Stimulated activated naive B cell treated with anti-CD40 and anti-IgM and Interleukin-4, amounts not matched to agents 10 μg/mL and 1 μg/mL and 100 μg/mL, for 72 hours (primary cell): ENCODE measurements around the gene PALD1.

Experiments used
- ATAC-seq, 2 donors: fragments of 150-1000 bp; cut with Tn5 transposase; replicated peaks; 2 replicates each; pipeline ENCODE4 v1.10.0; 2021; ENCODE audit warnings: moderate library complexity in 1 of 2
- DNase-seq: peaks from one replicate; pipeline ENCODE4 v3.0.0; 2021
- H3K27ac Mint-ChIP-seq: one replicate; pipeline ENCODE4 v1.8.0; 2022; ENCODE audit warnings: mild to moderate bottlenecking, mixed read lengths
- H3K27me3 Mint-ChIP-seq, 2 donors: one replicate each; pipeline ENCODE4 v1.8.0; 2022; ENCODE audit warnings: mixed read lengths in 2 of 2
- H3K36me3 Mint-ChIP-seq, 2 donors: one replicate each; pipeline ENCODE4 v1.8.0; 2022; ENCODE audit warnings: mixed read lengths in 2 of 2, mild to moderate bottlenecking in 1 of 2
- H3K4me1 Mint-ChIP-seq, 2 donors: one replicate each; pipeline ENCODE4 v1.8.0; 2022; ENCODE audit warnings: mixed read lengths in 2 of 2, mild to moderate bottlenecking in 1 of 2
- H3K4me3 Mint-ChIP-seq, 2 donors: one replicate each; pipeline ENCODE4 v1.8.0; 2022; ENCODE audit warnings: mild to moderate bottlenecking in 2 of 2, mixed read lengths in 2 of 2, moderate library complexity in 1 of 2
- H3K9me3 Mint-ChIP-seq, 2 donors: one replicate each; pipeline ENCODE4 v1.8.0; 2022; ENCODE audit warnings: mixed read lengths in 2 of 2, mild to moderate bottlenecking in 1 of 2

PALD1 gene

DNA sequence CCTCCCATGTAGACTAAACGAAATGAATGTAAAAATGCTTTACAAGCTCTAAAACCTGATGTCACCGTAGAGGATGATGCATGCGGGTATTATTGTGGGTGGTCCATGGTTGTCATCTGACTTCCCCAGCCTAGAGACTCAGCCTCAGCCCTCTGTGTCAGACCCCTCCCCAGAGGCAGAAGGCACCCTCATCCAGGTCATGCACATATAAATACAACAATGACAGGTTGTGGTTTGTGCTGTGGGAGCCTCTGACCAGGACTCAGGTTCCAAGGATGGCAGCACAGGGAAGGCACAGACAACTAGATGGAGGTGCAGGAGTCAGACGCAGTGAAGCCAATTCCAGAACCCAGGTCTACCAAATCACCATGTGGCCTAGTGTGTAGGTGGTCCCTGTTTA, 33.8 kb upstream of the PALD1 start:
- no peak for DNase-seq
- H3K9me3 Mint-ChIP-seq: no peaks in the 10 kb centered on the region
- no peak overlapping the region for H3K4me3 Mint-ChIP-seq
- H3K36me3 Mint-ChIP-seq: no peaks in the 10 kb centered on the region
- H3K27me3 Mint-ChIP-seq: peaks cover 30 to 39% of the 10 kb centered on the region in 2 donors
- no peak for ATAC-seq
- H3K4me1 Mint-ChIP-seq: peaks cover 9 to 21% of the 10 kb centered on the region in 2 donors
- H3K27ac Mint-ChIP-seq: no peak overlapping the region

DNA sequence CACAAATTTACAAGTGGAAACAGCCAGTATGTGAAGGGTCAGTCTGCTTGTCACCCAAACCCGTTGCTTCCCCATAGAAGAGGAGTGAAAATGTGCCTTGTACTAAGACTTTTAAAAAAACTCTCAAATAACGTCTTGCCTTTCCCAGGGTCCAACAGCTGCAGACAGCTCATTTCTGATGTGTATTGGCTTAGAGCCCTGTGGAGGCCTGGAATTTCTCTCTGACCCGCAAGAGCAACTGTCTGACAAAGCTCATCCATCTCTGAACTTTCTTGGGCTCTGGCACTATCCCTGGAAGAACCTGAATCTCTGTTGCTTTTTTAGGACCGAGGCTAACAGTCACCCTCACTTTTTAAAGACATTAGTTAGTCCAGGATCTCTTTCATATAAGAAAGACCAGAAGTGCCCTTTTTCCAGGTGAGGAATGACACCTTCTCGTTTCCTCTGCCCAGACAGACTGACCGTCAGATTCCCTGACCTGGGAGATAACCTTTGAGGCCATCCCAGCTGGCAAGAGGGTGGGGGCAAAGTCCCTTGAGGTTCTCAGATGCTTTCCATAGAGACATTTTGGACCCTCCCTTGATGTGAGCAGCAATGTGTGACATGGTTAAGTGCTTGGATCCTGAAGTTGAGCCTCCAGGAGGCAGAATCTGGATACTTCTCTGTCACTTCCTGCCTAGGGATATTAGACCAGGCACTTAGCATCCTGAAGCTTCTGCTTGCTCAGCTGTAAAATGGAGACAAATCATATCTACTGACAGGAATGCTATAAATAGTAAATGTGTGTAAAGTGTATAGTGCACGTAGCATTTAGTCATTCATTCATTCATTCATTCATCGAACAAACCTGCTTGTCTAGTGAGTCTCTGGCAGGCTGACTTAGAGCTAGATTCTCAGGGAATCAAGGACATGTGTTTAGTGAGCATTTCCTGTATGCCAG, 32.6 kb upstream of the PALD1 start:
- H3K27ac Mint-ChIP-seq: no peak overlapping the region
- no peaks in the 10 kb centered on the region for H3K9me3 Mint-ChIP-seq
- H3K27me3 Mint-ChIP-seq: peaks cover 25 to 36% of the 10 kb centered on the region in 2 donors
- DNase-seq: no peak
- ATAC-seq: no peak
- no peak overlapping the region for H3K4me3 Mint-ChIP-seq
- no peaks in the 10 kb centered on the region for H3K36me3 Mint-ChIP-seq
- H3K4me1 Mint-ChIP-seq: peaks cover 4 to 16% of the 10 kb centered on the region in 2 donors

DNA sequence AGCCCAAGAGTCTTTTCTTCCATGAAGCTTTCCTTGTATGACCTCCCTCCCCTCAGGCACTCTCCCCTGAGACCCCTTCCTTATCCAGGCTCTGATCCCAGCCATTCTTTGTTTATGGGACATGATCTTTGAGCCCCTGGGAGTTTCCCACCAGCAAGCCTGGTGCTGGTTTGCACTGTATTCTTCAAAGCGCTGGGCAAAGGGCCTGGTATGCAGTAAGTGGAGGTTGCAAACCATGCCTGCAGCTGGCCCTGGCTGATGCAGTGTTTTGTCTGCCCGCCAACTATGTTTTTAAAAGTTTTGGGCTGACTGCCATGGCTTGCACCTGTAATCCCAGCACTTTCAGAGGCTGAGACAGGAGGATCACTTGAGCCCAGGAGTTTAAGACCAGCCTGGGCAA, 30.3 kb upstream of the PALD1 start:
- H3K4me1 Mint-ChIP-seq: no peaks in the 10 kb centered on the region
- DNase-seq (no peak), ATAC-seq (no peak)
- no peaks in the 10 kb centered on the region for H3K36me3 Mint-ChIP-seq
- H3K4me3 Mint-ChIP-seq: no peak overlapping the region
- H3K27ac Mint-ChIP-seq: no peak overlapping the region
- H3K27me3 Mint-ChIP-seq: peaks cover 13 to 16% of the 10 kb centered on the region in 2 donors
- no peaks in the 10 kb centered on the region for H3K9me3 Mint-ChIP-seq

DNA sequence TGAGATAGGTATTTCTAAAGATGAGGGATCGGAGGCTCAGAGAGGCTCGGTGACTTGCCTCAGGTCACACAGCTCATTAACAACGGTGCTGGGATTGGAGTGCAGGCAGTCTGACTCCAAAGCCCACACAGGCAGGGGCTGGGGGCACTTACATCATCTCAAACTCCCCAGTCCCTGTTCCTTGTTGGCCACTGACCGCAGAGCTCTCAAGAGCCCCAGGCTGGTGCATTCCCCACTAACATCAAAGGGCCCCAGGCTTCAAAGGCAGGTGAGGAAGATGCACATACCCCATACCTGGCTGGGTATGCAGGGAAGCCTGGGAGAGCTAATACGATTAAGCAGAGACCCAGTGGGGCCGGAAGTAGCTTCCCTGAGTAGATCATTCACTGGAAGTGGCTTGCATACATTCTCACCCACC, 23.3 kb upstream of the PALD1 start:
- ATAC-seq: no peak
- Mint-ChIP-seq H3K36me3 (no peaks in the 10 kb centered on the region), H3K27me3 (peaks cover 35 to 57% of the 10 kb centered on the region in 2 donors), H3K4me3 (no peak overlapping the region), H3K27ac (no peak overlapping the region), H3K9me3 (no peaks in the 10 kb centered on the region), H3K4me1 (peaks cover 3 to 18% of the 10 kb centered on the region in 2 donors)
- no peak for DNase-seq

DNA sequence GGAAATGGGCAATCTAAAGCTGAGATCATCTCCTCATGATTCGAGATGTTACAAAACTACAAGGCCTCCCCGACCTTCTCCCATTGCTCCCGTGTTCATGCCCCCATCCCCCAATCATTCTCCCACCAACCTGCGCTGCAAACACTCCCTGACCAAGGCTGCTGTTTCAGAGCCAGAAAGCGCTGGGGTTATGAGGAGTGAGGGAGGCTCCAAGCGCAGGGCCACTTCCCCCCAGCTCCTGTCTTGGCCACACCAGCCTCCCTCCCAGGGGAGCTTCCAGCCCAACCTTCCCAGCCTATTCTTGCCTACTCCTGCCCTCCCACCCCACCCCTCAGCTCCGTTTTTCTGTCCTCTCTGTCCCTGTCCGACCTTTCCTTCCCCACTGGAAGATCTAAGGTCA, 22.4 kb upstream of the PALD1 start:
- ATAC-seq: no peak
- peaks cover 3 to 18% of the 10 kb centered on the region in 2 donors for H3K4me1 Mint-ChIP-seq
- H3K36me3 Mint-ChIP-seq: no peaks in the 10 kb centered on the region
- DNase-seq: no peak
- no peak overlapping the region for H3K27ac Mint-ChIP-seq
- H3K27me3 Mint-ChIP-seq: peaks cover 42 to 56% of the 10 kb centered on the region in 2 donors
- H3K9me3 Mint-ChIP-seq: no peaks in the 10 kb centered on the region
- no peak overlapping the region for H3K4me3 Mint-ChIP-seq

DNA sequence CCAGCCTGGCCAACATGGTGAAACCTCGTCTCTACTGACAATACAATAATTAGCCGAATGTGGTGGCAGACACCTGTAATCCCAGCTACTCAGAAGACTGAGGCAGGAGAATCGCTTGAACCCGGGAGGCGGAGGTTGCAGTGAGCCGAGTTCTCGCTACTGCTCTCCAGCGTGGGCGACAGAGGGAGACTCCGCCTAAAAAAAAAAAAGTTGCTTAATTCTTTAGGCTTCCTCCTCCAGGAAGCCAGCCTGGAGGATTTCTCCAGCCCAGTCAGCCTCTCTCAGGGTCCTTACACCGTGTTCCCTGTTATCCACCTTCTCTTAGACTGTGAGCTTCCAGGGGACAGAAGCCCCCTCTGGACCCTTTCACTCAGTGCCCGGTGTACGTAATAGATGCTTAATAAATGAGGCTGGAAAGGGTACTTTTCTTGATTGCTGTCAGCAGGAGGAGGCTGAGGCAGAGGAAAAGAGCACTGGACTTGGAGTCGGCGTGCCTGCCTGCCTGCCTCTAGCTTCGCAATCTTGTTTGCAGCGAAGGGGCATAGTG, 20.7 kb upstream of the PALD1 start:
- peaks cover 45 to 59% of the 10 kb centered on the region in 2 donors for H3K27me3 Mint-ChIP-seq
- H3K27ac Mint-ChIP-seq: no peak overlapping the region
- no peaks in the 10 kb centered on the region for H3K9me3 Mint-ChIP-seq
- H3K4me1 Mint-ChIP-seq: peaks cover 3 to 18% of the 10 kb centered on the region in 2 donors
- peak overlapping the region; percentile 10 to 44 for H3K4me3 Mint-ChIP-seq
- H3K36me3 Mint-ChIP-seq: no peaks in the 10 kb centered on the region
- ATAC-seq: no peak
- no peak for DNase-seq

DNA sequence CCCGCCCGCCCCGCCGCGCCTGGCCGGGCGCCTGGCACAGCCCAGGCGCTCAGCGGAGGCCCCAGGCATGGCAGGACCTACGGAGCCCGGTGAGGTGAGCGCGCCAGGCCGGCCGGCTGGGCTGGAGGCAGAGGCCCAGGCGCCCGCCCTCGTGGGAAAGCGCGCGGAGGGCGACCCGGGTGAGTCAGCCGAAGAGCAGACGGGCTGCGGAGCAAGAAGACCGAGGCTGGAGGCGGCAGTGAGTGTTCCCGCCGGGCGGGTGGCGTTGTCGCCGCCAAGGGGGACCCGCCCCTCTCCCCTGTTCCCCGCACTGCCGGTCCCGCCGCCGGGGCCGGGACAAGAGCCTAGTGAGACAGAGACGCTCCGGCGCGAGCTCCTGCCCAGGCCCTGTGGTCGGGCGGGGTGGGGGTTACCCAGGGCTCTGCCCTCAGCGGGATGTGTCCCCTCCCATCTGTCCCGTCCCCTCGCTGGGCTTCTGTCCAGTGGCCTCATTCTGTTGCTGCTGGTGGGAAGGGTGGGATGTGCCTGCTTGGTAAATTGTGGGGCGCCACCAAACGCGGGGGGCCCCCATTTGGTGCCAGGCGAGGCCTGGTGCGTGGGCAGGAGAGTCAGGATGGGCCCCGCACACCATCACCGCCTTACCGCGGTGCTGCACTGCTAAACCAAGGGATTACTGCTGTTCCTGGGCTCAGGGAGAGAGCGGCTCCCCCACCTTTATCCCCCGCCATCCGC, 20.1 kb upstream of the PALD1 start:
- peak overlapping the region; percentile 39 to 44 for H3K4me3 Mint-ChIP-seq
- H3K9me3 Mint-ChIP-seq: no peaks in the 10 kb centered on the region
- H3K27me3 Mint-ChIP-seq: peaks cover 45 to 59% of the 10 kb centered on the region in 2 donors
- peaks cover 3 to 18% of the 10 kb centered on the region in 2 donors for H3K4me1 Mint-ChIP-seq
- DNase-seq: peak; percentile 20
- H3K27ac Mint-ChIP-seq: no peak overlapping the region
- no peaks in the 10 kb centered on the region for H3K36me3 Mint-ChIP-seq
- ATAC-seq: peak; percentile 70

DNA sequence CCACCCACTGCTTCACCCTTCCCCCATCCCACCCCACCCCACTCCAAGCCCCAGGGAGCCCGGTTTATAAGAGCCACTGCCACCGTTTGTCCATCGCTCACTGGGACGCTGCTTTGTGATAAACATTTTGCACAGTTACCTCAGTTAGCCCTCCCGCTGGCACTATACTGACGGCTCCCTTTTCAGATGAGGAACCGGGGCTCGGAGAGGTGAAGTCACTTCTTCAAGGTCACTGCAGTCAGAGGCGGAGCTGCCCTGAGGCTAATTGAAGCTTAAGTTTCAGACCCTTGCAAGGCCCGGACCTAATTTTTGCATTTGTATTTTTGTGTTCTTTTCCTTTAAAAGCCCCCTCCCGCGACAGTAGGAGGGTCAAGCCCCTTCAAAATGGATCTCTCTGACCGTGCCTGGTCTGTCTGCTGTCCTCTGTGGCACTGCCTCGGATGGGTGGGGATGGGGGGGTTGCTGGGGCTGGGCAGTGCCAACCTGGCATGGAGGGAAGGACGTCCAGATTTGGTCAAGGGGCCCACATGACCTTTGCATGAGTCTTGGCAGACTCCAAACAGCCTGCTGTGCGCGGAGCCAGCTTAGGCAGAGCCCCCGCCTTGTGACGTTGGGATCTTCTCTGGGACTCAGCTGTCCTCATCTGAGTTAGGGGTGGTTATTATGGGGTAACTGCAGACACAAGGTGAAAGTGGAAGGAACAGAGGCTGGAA, 19.4 kb upstream of the PALD1 start:
- H3K9me3 Mint-ChIP-seq: no peaks in the 10 kb centered on the region
- H3K36me3 Mint-ChIP-seq: no peaks in the 10 kb centered on the region
- DNase-seq (no peak), ATAC-seq (peak; percentile 34 to 42)
- H3K4me3 Mint-ChIP-seq: no peak overlapping the region
- peaks cover 45 to 59% of the 10 kb centered on the region in 2 donors for H3K27me3 Mint-ChIP-seq
- H3K27ac Mint-ChIP-seq: no peak overlapping the region
- peaks cover 3 to 18% of the 10 kb centered on the region in 2 donors for H3K4me1 Mint-ChIP-seq

DNA sequence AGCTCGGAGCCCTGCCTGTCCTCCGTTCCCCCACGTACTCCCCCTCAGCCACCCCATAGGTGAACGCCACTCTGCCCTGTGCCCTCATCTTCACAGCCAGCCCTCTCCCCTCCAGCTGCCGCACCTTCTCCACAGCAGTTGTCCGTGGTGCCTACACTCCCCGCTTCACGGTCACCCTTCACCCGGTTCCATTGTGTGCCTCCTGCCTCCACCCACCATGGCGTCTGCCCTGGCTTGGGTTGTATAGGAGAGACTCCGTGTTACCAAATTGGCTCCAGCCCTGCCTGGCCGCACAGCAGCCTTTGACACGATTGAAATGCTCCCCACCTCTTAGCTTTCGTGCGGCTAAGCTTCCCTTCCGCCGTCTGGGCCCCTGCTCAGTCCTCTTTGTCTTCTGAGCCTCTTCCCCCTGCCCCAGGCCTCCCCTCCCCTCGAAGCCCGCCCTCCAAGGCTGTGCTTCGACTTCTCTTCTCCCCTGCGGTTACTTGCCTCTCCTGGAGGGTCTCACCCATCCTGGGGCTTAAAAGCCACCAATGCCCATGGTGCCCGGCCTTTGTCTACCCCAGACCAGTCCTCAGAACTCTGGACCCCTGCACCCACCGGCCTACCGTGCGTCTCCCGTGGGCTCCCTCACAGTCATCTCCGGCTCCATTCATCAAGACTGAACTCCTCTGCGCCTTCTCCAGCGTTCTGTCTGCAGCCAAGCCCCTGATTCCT, 18.6 kb upstream of the PALD1 start:
- DNase-seq (no peak), ATAC-seq (no peak)
- H3K27me3 Mint-ChIP-seq: peaks cover 44 to 59% of the 10 kb centered on the region in 2 donors
- H3K4me1 Mint-ChIP-seq: peaks cover 3 to 18% of the 10 kb centered on the region in 2 donors
- H3K36me3 Mint-ChIP-seq: no peaks in the 10 kb centered on the region
- H3K9me3 Mint-ChIP-seq: no peaks in the 10 kb centered on the region
- no peak overlapping the region for H3K4me3 Mint-ChIP-seq
- peak overlapping the region; percentile 53 for H3K27ac Mint-ChIP-seq

DNA sequence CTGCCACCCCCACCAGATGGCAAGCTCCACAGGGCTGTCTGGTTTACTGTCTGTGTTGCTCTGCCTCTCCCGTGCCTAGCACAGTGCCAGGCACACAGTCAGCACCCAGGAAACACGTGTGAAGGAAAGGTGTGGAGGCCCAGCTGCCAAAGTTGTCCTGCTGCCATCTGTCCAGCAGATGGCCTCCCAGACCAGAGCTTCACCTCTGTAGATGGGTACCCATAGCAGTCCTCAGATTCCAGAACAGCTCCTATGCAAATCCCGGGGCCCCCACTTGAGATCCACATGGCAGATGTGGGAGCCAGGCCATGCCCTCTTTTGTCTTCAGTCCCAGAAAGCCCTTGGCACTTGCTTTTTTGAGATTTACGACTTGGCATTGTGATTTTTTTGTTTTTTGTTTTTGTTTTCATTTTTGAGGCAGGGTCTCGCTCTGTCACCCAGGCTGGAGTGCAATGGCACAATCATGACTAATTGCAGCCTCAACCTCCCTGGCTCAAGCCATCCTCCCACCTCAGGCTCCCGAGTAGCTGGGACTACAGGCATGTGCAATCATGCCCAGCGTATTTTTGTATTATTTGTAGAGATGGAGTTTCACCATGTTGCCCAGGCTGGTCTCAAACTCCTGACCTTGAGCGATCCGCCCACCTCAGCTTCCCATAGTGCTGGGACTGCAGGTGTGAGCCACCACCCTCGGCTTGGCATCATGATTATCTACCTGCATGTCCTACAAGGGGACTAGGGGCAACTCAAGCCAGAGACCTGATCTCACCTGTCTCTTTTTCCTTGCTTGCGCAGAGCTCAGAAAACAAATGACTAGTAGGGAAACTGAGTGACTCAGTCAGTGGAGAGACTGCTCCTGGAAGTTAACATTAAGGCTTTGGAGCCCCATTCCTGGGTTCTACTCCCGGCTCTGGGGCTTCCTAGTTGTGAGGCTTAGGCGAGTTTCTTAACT, 16.9 kb upstream of the PALD1 start:
- H3K27me3 Mint-ChIP-seq: peaks cover 34 to 45% of the 10 kb centered on the region in 2 donors
- H3K36me3 Mint-ChIP-seq: no peaks in the 10 kb centered on the region
- DNase-seq: peak; percentile 35
- peaks cover 3 to 18% of the 10 kb centered on the region in 2 donors for H3K4me1 Mint-ChIP-seq
- no peak overlapping the region for H3K4me3 Mint-ChIP-seq
- no peak overlapping the region for H3K27ac Mint-ChIP-seq
- ATAC-seq: peak; percentile 69 to 71
- H3K9me3 Mint-ChIP-seq: no peaks in the 10 kb centered on the region

DNA sequence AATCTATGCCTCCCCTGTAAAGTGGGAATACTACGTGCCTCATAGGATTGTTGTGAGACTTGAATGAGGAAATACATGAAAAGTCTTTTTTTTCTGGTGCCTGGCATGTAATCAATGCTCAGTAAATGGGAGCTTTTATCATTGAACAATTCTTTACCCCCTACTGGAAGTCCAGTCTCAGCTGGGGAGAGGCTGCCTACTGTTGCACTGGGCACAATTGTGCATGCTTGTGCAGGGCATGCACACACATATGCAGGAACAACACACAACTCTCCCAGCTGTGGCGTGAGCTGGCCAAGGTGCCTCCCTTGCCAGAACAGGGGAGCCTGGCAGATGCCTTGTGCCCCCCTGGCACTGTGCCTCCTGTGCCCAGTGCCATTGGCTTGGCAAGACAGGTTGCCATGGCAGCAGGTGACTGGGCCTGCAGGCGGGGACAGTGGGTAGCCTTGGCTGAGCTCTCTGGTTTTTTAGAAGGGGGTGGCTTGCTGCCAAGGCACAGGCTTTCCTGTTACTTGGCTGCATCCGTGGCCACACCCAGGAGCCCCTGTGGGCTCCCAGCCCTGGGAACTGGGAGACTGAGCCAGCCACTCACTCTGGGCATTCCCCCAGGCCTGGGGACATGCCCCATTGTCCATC, 16.1 kb upstream of the PALD1 start:
- no peaks in the 10 kb centered on the region for H3K36me3 Mint-ChIP-seq
- H3K9me3 Mint-ChIP-seq: no peaks in the 10 kb centered on the region
- H3K27ac Mint-ChIP-seq: no peak overlapping the region
- peaks cover 2 to 16% of the 10 kb centered on the region in 2 donors for H3K4me1 Mint-ChIP-seq
- DNase-seq: no peak
- peaks cover 29 to 37% of the 10 kb centered on the region in 2 donors for H3K27me3 Mint-ChIP-seq
- no peak for ATAC-seq
- H3K4me3 Mint-ChIP-seq: no peak overlapping the region

DNA sequence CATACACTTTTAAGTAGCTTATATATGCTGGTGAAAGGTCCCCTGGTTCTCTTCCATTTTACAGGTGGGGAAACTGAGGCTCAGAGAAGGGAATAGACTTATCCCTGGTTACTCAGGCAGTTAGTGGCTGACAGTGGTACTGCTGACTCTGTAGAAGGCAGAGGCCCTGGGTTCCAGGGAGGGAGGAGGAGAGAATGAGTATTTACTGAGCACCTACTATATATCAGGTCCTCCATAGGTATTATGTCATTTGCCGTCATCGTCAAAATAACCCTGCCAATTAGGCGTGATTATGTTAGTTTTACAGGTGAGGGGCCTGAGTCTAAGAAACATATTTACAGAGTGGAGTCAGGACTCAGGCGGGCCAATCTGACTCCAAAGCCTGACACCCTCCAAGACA, 13.3 kb upstream of the PALD1 start:
- Mint-ChIP-seq H3K4me1 (peaks cover 0 to 5% of the 10 kb centered on the region in 2 donors), H3K27me3 (peaks cover 9 to 17% of the 10 kb centered on the region in 2 donors), H3K27ac (no peak overlapping the region), H3K4me3 (no peak overlapping the region), H3K9me3 (no peaks in the 10 kb centered on the region), H3K36me3 (no peaks in the 10 kb centered on the region)
- no peak for DNase-seq
- ATAC-seq: no peak
